ENCODE results near the gene DPPA3. TPM values are rescaled to one million over a fixed set of nuclear protein-coding genes. Genes with fewer than 3 reads are reported as not detected.

DPPA3 gene
- total and polyA plus RNA-seq, 3 donors from 2014 or later, result 0.41 to 1.1 TPM; not detected in 1

DNA sequence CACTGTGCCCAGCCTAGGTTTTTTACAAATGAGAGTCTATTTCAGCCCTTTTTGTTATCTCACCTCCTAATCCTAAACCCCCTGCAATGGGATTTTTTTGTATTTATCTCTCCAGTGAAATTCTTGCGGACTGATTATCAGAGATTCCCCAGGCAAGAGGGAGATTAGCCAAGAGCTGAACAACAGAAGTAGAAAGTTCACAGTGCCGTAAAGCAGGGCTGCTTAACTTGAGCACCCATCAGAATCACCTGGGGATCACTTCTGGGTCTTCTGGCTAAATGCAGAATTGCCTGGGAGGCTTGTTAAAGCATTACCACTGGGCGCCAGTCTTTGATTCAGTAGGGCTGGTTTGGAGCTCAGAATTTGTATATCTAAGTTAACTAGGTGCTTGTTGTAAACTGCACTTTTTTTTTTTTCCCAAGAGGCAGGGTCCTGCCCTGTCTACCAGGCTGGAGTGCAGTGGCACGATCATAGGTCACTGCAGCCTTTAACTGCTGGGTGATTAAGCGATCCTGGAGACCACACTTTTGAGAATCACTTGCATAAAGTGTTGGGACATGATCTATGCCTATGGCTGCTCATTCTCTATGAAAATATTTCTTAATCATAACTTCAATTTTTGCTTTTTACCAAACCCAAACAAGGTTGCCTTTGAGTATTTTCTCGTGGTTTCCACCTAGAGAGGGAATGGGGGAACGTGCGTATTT lies 1.1 kb upstream of the DPPA3 start:
- 59 to 65% methylated on average over 8 of the region's 8 CpGs for WGBS, 2 donors
- no peaks in the 10 kb centered on the region for H3K9me3 ChIP-seq
- TF ChIP-seq CTCF (IDR thresholded peaks at IDR 0.05), result no peak
- no peak for TF ChIP-seq POLR2A (IDR thresholded peaks at IDR 0.05)
- no peak overlapping the region for H3K27ac ChIP-seq
- H3K4me3 ChIP-seq, result no peak overlapping the region
- intact Hi-C loops (cut with DNase I; ENCODE audit: low total_unique reads), result no loop called here
- no peaks in the 10 kb centered on the region for H3K27me3 ChIP-seq
- no peaks in the 10 kb centered on the region for H3K36me3 ChIP-seq (ENCODE audit: low read depth, missing control alignments)
- no peak for DNase-seq
- no peaks in the 10 kb centered on the region for H3K4me1 ChIP-seq

DNA sequence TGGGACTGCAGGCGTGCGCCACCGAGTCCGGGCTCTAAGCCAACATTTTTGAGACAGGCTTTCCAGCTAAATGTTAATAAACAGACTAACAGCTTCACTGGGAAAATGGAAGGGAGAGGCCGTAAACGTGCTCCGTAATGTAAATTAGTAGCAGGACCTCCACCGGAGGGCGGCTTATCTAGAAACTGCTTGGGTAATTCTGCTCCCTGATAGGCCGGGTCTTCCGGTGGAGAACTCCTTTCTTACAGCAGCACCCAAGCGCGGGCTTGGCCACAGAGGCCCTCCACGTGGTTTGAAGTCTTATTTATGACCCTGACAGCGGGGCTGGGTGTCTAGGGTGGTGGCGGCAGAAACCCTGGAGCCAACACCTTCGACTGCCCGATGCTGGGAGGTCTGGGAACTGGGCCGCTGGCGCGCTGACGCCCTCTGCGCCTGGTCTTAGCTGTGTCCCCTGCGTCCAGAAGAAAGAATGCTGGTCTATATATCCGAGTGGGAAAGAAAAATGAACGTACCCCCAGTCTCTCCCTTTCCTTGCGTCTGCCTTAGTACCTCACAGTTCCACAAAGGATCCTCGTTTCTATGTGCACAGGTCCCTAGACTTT lies 1.7 kb downstream of the DPPA3 start:
- H3K27ac ChIP-seq, result no peak overlapping the region
- TF ChIP-seq CTCF (IDR thresholded peaks at IDR 0.05) (no peak), POLR2A (IDR thresholded peaks at IDR 0.05) (no peak)
- no peak overlapping the region for H3K4me3 ChIP-seq
- DNase-seq, result no peak
- no peaks in the 10 kb centered on the region for H3K36me3 ChIP-seq (ENCODE audit: low read depth, missing control alignments)
- intact Hi-C loops (cut with DNase I; ENCODE audit: low total_unique reads), result no loop called here
- H3K4me1 ChIP-seq, result no peaks in the 10 kb centered on the region
- WGBS, 2 donors, result 70 to 75% methylated on average over 28 of the region's 28 CpGs
- H3K9me3 ChIP-seq, result no peaks in the 10 kb centered on the region
- no peaks in the 10 kb centered on the region for H3K27me3 ChIP-seq

DNA sequence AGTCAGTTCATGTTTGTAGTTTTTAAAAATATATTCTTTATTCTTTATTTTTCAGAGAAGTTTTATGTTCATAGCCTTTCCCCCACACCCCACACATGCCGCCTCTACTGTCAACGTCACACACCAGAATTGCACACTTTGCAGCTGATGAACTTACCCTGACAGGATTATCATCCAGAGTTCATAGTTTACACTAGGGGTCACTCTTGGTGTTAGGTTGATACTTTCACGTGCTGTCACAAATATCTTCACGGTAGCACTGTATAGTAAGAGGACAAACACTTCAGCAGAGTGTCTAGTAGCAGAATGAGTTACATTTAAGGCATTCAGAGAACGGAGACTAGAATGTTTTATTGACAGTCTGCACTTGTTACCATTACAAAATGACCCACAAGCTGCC lies 5.1 kb downstream of the DPPA3 start:
- no peak for DNase-seq
- no peaks in the 10 kb centered on the region for H3K36me3 ChIP-seq (ENCODE audit: low read depth, missing control alignments)
- 26 to 29% methylated on average over 5 of the region's 5 CpGs for WGBS, 2 donors
- H3K9me3 ChIP-seq, result no peaks in the 10 kb centered on the region
- no peaks in the 10 kb centered on the region for H3K27me3 ChIP-seq
- TF ChIP-seq CTCF (IDR thresholded peaks at IDR 0.05) (no peak), POLR2A (IDR thresholded peaks at IDR 0.05) (no peak)
- H3K27ac ChIP-seq, result no peak overlapping the region
- intact Hi-C loops (cut with DNase I; ENCODE audit: low total_unique reads), result no loop called here
- no peaks in the 10 kb centered on the region for H3K4me1 ChIP-seq
- no peak overlapping the region for H3K4me3 ChIP-seq

DNA sequence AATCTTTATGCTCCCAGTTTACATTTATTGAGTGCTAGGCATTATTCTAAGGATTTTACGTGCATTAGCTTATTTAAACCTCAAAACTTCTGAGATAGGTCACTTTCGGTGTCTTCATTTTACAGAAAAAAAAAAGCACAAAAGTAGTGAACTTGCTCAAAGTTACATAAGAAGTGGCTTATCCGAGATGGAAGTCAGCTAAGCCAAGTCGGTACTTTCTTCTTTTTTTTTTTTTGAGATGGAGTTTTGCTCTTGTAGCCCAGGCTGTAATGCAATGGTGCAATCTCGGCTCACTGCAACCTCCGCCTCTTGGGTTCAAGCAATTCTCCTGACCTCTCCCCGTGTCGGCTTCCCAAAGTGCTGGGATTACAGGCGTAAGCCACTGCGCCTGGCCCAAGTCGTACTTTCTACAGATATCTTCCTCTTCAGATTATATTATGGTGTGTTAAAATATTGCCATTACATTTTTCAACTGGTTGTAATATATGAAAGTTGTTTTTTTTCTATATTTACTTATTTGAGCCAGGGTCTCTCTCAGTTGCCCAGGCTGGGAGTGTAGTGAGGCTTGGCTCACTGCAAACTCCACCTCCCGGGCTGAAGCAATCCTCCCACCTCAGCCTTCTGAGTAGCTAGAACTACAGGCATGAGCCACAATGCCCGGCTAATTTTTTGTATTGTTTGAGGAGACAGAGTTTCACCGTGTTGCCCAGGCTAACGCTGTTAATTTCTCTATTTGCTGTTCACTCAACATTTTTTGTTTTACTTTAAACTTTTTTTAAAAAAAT lies 8.9 kb downstream of the DPPA3 start:
- H3K4me1 ChIP-seq, result no peaks in the 10 kb centered on the region
- TF ChIP-seq POLR2A (IDR thresholded peaks at IDR 0.05) (no peak), CTCF (IDR thresholded peaks at IDR 0.05) (no peak)
- intact Hi-C loops (cut with DNase I; ENCODE audit: low total_unique reads), result no loop called here
- no peak for DNase-seq
- H3K27me3 ChIP-seq, result no peaks in the 10 kb centered on the region
- WGBS, 2 donors, result 65% methylated on average over 15 of the region's 15 CpGs
- no peaks in the 10 kb centered on the region for H3K9me3 ChIP-seq
- H3K4me3 ChIP-seq, result no peak overlapping the region
- no peak overlapping the region for H3K27ac ChIP-seq
- H3K36me3 ChIP-seq (ENCODE audit: low read depth, missing control alignments), result no peaks in the 10 kb centered on the region
